ENCODE measurements around the gene JARID2. TPM values are rescaled to one million over a fixed set of nuclear protein-coding genes. Genes with fewer than 3 reads are reported as not detected.

JARID2 gene
- total RNA-seq, 1 experiment from 2014 or later: 21.0 TPM

GRCh38 chr6:15502446-15503345 is 256.8 kb downstream of the JARID2 start:
- no TSS peak for BruUV-seq (replicated peaks)
- H3K4me3 Mint-ChIP-seq (ENCODE audit: unreplicated experiment): no peak overlapping the region
- intact Hi-C loops (cut with micrococcal nuclease): no loop called here
- H3K36me3 Mint-ChIP-seq (ENCODE audit: insufficient read depth, unreplicated experiment): peaks cover 48% of the 10 kb centered on the region
- H3K4me1 Mint-ChIP-seq (ENCODE audit: insufficient read depth, unreplicated experiment): peaks cover 26% of the 10 kb centered on the region
- H3K9me3 Mint-ChIP-seq (ENCODE audit: unreplicated experiment): no peaks in the 10 kb centered on the region
- DNase-seq (ENCODE audit: unreplicated experiment): no peak
- H3K27me3 Mint-ChIP-seq (ENCODE audit: insufficient read depth, unreplicated experiment): no peaks in the 10 kb centered on the region
- TF ChIP-seq, protein P1, sequence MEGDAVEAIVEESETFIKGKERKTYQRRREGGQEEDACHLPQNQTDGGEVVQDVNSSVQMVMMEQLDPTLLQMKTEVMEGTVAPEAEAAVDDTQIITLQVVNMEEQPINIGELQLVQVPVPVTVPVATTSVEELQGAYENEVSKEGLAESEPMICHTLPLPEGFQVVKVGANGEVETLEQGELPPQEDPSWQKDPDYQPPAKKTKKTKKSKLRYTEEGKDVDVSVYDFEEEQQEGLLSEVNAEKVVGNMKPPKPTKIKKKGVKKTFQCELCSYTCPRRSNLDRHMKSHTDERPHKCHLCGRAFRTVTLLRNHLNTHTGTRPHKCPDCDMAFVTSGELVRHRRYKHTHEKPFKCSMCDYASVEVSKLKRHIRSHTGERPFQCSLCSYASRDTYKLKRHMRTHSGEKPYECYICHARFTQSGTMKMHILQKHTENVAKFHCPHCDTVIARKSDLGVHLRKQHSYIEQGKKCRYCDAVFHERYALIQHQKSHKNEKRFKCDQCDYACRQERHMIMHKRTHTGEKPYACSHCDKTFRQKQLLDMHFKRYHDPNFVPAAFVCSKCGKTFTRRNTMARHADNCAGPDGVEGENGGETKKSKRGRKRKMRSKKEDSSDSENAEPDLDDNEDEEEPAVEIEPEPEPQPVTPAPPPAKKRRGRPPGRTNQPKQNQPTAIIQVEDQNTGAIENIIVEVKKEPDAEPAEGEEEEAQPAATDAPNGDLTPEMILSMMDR (IDR thresholded peaks at IDR 0.05; ENCODE audit: unreplicated experiment): no peak
- POLR2A ChIA-PET: no interaction called here
- H3K27ac Mint-ChIP-seq (ENCODE audit: low read depth, unreplicated experiment): no peak overlapping the region
- CTCF ChIA-PET: no interaction called here

GRCh38 chr6:15503346-15503680 is 257.4 kb downstream of the JARID2 start:
- CTCF ChIA-PET: interaction anchor here (0.6 kb wide), 1 partner anchor 861 kb away, joined by 3 read pairs; no protein-coding TSS in a partner anchor
- POLR2A ChIA-PET: interaction anchor here (0.7 kb wide), 1 partner anchor 294 kb away, joined by 3 read pairs; no protein-coding TSS in a partner anchor
- DNase-seq (ENCODE audit: unreplicated experiment): no peak
- peaks cover 48% of the 10 kb centered on the region for H3K36me3 Mint-ChIP-seq (ENCODE audit: insufficient read depth, unreplicated experiment)
- H3K9me3 Mint-ChIP-seq (ENCODE audit: unreplicated experiment): no peaks in the 10 kb centered on the region
- intact Hi-C loops (cut with micrococcal nuclease): no loop called here
- no peak overlapping the region for H3K27ac Mint-ChIP-seq (ENCODE audit: low read depth, unreplicated experiment)
- H3K4me3 Mint-ChIP-seq (ENCODE audit: unreplicated experiment): no peak overlapping the region
- TF ChIP-seq, protein P1 (IDR thresholded peaks at IDR 0.05; ENCODE audit: unreplicated experiment): no peak
- no peaks in the 10 kb centered on the region for H3K27me3 Mint-ChIP-seq (ENCODE audit: insufficient read depth, unreplicated experiment)
- peaks cover 20% of the 10 kb centered on the region for H3K4me1 Mint-ChIP-seq (ENCODE audit: insufficient read depth, unreplicated experiment)
- no TSS peak for BruUV-seq (replicated peaks)

GRCh38 chr6:15504040-15504495 is 258.2 kb downstream of the JARID2 start:
- CTCF ChIA-PET: interaction anchor here (0.6 to 0.8 kb wide), 2 partner anchors 148 to 861 kb away, joined by 3 read pairs; no protein-coding TSS in a partner anchor
- no peak overlapping the region for H3K4me3 Mint-ChIP-seq (ENCODE audit: unreplicated experiment)

More at GRCh38 chr6:15504040-15504495, 258.2 kb downstream of the JARID2 start:
- POLR2A ChIA-PET: interaction anchor here (0.7 kb wide), 1 partner anchor 295 kb away, joined by 3 read pairs; no protein-coding TSS in a partner anchor
- no peak overlapping the region for H3K27ac Mint-ChIP-seq (ENCODE audit: low read depth, unreplicated experiment)
- H3K9me3 Mint-ChIP-seq (ENCODE audit: unreplicated experiment): no peaks in the 10 kb centered on the region
- H3K36me3 Mint-ChIP-seq (ENCODE audit: insufficient read depth, unreplicated experiment): peaks cover 53% of the 10 kb centered on the region
- peaks cover 12% of the 10 kb centered on the region for H3K4me1 Mint-ChIP-seq (ENCODE audit: insufficient read depth, unreplicated experiment)
- intact Hi-C loops (cut with micrococcal nuclease): no loop called here
- no peak for DNase-seq (ENCODE audit: unreplicated experiment)
- BruUV-seq (replicated peaks): no TSS peak
- TF ChIP-seq, protein P1 (IDR thresholded peaks at IDR 0.05; ENCODE audit: unreplicated experiment): no peak
- no peaks in the 10 kb centered on the region for H3K27me3 Mint-ChIP-seq (ENCODE audit: insufficient read depth, unreplicated experiment)
